ENCODE measurements around the gene SYNJ2.

Gene SYNJ2

GRCh38 chr6:158142789-158143188, 161.1 kb downstream of the SYNJ2 start:
- DNase-seq (ENCODE audit: low spot score): no peak
- no peak for TF ChIP-seq CTCF (IDR thresholded peaks at IDR 0.05; ENCODE audit: extremely low read depth, missing control alignments)

- DNase-seq (ENCODE audit: low spot score): peak; percentile 13
- peak; percentile 16 for TF ChIP-seq CTCF (IDR thresholded peaks at IDR 0.05; ENCODE audit: extremely low read depth, missing control alignments)
Measured at GRCh38 chr6:158143700-158144099, 162.0 kb downstream of the SYNJ2 start.

Measured in GM20000 (cell line).